HTERT RPE-1 (cell line): Measurements from ENCODE around the gene TRIM62.

ENCODE experiments used
- in situ Hi-C: fragments of 300-500 bp; cut with MboI; formaldehyde crosslinking; loops from 4 replicates; pipeline ENCODE4 v1.14.3; 2020; ENCODE audit warnings: low sequenced_read_pairs

TRIM62 gene

GRCh38 chr1:33180911-33181890 lies 642 bp downstream of the TRIM62 start:
- in situ Hi-C loops: no loop called here

- in situ Hi-C loops: no loop called here
Observed at GRCh38 chr1:33180226-33180910, 1.5 kb downstream of the TRIM62 start.

GRCh38 chr1:33178836-33179439 lies 2.9 kb downstream of the TRIM62 start:
- in situ Hi-C loops: no loop called here

DNA sequence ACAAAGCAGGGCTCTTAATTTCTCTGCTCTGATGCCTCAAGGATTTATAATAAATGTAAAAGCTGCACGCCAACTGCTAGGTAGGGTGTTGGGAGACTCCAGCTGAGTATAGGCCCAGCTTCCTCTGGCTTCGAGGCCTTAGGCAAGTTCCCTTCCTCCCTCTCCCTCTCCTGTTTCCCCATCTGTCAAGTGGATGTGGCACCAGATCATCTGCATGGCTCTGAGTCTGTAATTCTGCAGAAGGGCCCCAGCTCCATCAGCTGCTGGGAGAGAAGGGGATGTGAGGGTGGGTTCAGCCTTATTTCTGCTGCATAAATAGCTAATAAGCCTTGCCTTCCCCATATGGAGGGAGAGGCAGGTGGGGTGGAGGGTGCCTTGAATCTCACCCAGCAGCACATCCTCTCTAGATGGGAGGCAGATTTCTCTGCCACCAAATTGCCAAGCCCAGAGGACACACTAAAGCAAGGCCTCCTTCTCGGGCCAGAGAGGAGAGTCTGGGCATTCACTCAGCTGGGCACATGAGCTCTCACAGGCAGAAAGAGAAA lies 3.8 kb downstream of the TRIM62 start:
- in situ Hi-C loops: no loop called here

DNA sequence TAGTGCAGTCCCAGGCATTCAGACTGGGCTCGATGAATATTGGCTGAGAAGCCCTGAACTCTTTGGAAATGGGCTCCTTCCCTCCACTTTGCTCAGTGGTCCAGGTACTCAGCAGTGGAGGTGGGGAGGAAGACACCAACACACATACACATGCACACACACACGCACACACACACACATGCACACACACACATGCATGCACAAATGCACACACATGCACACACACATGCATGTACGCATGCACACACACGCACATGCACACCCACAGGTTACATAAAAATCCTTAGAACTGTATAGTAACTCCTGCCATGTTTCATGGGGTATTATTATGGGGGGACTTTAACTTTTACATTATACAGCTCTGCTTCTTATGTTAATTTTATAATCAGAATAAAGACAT lies 5.0 kb downstream of the TRIM62 start:
- in situ Hi-C loops: no loop called here

GRCh38 chr1:33176362-33176850 lies 5.4 kb downstream of the TRIM62 start:
- in situ Hi-C loops: no loop called here

DNA sequence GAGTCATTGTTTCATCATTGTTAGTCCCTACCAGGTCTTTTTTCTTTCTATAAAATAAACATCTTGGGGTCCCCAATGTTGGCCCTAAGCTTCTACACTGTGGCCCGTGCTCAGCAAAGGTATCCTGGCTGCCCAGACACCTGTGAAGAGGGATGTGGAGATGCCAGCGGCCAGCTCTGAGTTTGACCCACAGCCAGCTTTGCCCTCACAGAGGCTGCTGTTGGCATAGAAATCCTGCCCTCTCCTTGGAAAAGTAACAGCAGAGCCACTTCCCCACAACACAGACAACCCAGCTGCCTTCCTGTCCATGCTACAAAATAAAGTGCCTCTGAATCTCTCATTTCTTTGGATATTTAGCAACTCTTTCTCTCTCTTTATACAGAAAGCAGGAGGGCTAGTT lies 6.0 kb downstream of the TRIM62 start:
- in situ Hi-C loops: no loop called here

DNA sequence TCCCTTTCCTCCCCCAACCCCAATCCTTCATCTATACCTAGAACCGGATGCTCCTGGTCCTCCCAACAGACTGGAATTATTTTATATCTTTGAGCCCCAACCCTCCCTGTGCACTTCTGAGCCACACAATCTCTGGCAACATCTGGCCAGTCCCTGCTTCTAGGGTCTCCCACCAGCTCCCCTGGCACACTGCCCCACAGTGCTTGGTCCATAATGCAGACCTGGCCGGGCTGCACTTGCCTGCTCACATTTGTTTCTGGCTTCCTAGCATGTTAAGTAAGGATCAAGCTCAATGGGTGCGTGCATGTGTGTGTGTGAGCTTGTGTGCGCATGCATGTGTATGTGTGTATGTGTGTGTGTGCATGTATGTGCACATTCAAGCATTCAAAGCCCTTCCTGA lies 8.8 kb downstream of the TRIM62 start:
- in situ Hi-C loops: no loop called here

DNA sequence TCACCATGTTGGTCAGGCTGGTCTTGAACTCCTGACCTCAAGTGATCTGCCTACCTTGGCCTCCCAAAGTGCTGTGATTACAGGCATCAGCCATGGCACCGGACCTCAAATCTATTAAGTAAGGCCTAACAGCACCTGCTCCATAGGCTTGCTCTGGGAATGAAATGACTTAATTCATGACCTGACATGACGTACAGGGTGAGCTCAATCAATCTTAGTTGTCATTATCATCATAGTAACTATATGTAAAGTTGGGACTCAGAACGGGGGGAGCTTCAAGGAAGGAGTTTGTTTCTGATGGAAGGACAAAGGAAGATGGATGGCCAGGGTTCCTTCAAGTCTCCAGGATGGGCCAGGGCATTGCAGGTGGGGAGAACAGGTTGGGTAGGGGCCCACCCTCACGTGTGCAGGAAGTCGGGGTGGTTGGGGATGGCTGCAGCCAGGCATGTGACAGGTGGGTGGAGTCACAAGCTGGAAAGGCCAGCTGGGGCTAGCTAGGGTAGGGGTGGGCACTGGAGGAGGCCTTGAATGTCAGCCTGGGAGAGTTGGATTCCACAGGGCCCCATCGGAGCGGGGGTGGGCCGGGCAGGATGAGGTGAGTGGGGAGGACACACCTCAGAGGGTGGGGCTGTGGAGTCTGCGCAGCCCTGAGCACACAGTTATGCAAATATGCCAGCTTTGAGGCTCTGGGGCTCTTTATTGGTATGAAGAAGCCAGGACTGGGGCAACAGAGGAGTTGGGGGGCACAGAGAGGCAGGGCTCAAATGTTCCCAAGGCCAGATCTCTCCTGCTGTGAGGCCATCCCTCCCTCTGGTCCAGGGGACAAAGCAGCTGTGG lies 9.6 kb downstream of the TRIM62 start:
- in situ Hi-C loops: no loop called here

DNA sequence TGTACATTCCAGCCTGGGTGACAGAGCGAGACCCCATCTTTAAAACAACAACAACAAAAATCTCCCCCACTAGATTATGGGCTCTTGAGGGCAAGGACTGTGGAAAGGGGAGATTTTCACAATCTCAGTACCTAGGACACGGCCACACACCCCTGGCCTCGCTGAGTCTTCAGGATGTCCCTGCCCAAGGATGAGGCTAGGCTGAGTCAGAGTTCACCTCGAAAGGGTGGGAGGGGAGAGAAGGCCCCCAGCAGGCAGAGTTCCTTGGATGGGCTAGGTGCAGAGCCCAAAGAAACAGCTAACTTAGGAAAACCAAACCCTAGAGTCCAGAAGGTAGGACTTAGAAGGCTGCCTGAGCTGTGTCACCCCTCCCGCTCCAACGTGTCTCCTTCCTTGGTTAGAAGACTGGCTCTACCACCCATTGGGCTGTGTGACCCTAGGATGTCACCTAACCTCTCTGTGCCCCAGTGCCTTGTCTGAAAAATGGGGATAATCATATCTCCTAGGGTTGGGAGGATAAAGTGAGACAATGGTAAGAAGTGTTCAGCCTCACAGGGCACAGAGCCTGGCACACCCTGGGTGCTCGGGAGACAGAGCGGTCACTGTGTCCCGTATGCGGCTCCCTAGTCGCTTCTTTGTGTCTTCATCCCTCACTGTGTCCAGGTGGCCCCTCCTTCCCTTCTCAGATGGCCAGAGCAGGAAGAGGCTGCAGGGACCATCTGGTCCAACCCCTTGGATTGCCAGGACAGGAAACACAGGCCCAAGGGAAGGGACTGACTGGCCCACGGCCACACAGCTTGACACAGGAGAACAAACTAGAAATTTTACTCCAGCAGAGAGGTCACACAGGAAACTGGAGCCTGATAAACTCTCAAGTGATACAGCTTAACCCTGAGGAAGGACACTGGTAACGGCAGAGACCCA lies 11.2 kb downstream of the TRIM62 start:
- in situ Hi-C loops: no loop called here

GRCh38 chr1:33169290-33170055 lies 12.4 kb downstream of the TRIM62 start:
- in situ Hi-C loops: no loop called here

- in situ Hi-C loops: no loop called here
Observed at GRCh38 chr1:33168556-33169289, 13.1 kb downstream of the TRIM62 start.

GRCh38 chr1:33167650-33168447 lies 14.0 kb downstream of the TRIM62 start:
- in situ Hi-C loops: no loop called here

DNA sequence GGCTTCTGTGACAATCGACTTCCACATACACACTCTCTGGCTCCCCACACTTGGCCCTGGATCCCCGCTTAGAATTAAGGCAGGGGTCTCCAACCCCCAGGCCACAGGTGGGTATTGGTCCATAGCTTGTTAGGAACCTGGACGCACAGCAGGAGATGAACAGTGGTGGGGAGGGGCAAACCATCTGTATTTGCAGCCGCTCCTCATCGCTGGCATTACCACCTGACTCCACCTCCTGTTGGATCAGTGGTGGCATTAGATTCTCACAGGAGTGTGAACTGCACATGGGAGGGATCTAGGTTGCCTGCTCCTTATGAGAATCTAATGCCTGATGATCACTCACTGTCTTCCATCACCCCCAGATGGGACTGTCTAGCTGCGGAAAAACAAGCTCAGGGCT lies 16.0 kb downstream of the TRIM62 start:
- in situ Hi-C loops: no loop called here

- in situ Hi-C loops: no loop called here
Observed at GRCh38 chr1:33165209-33165608, 16.6 kb downstream of the TRIM62 start.

DNA sequence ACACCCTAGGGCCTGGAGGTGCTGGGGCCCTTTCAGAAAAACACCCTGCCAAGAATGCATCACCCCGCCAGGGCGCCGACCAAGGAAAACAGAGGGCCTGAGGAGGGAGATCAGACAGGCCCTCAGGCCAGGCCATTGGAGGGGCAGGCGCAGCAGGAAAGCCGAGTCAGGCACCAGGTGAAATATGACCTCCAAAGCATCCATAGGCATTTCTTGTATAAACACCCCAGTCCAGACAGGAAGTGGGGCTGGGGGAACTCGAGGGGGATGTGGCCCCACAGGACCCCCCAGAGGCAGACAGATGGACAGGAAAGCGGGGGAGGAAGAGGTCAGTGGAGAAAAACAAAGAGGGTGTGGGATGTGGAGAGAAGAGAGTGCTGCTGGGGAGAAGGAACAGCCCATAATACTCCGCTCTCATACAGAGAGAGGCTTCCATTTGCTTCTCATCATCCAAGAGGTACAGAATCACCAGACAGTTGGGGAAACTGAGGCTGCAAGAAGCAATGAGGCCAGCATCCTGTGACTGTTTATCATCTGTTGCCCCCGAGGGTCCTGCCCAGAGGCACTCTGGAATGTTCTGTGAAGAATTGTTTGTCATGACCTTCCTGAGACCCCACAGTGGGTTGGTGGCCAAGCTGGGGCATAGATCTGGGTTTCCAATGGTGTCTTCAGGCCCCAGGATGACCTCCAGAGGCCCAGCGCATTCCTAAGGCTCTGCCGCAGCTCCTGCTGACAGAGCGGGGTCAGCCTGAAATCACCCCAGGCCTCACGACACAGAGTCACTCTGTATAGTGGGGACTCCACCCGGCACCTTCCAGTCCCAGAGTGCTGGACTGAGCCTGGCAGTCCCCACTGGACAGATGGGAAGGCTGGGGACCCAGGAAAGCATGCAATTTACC lies 18.0 kb downstream of the TRIM62 start:
- in situ Hi-C loops: no loop called here
